SU-DHL-6 (cell line): Measurements from ENCODE around the gene THAP10.

Source experiments
- EZH2phosphoT487 ChIP-seq: fragments of 200-600 bp; sonication (generic), shearing (Covaris generic); conservative IDR thresholded peaks from 2 replicates; pipeline ENCODE4 v1.6.1; 2018; ENCODE audit warnings: mild to moderate bottlenecking, antibody characterized with exemption, low read length, moderate library complexity, mixed read lengths
- TF ChIP-seq, protein P1 (sequence below): fragments of 200-600 bp; sonication (generic); IDR thresholded peaks from one replicate; pipeline ENCODE4 v1.5.1; 2017; ENCODE audit warnings: antibody characterized with exemption, mild to moderate bottlenecking, low read length, moderate library complexity; ENCODE audit not compliant: insufficient read depth, poor library complexity, severe bottlenecking

DNA sequence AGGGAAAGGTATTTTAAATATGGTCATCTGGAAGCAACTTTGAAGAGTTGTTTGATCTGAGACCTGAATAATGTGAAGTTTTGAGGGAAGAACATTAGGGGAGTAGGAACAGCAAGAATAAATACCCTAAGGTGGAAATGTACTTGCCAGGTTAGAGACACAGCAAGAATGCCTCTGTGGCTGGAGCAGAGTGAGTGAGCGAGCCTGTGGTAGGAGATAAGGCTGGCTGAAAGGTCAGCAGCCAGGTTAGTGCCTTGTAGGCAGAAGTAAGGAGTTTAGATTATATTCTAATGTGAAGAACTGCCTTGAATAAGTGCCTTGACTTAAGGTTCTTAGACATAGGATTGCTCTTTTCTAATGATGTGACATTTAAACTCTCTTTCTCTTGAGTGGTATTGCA, 18.7 kb upstream of the THAP10 start:
- TF ChIP-seq, protein P1, sequence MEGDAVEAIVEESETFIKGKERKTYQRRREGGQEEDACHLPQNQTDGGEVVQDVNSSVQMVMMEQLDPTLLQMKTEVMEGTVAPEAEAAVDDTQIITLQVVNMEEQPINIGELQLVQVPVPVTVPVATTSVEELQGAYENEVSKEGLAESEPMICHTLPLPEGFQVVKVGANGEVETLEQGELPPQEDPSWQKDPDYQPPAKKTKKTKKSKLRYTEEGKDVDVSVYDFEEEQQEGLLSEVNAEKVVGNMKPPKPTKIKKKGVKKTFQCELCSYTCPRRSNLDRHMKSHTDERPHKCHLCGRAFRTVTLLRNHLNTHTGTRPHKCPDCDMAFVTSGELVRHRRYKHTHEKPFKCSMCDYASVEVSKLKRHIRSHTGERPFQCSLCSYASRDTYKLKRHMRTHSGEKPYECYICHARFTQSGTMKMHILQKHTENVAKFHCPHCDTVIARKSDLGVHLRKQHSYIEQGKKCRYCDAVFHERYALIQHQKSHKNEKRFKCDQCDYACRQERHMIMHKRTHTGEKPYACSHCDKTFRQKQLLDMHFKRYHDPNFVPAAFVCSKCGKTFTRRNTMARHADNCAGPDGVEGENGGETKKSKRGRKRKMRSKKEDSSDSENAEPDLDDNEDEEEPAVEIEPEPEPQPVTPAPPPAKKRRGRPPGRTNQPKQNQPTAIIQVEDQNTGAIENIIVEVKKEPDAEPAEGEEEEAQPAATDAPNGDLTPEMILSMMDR: no peak
- no peak for TF ChIP-seq EZH2phosphoT487
